ENCODE results near the gene EZH2.

Gene EZH2

GRCh38 chr7:148905093-148905666, 21.1 kb upstream of the EZH2 start:
- Histone ChIP-seq H4K20me1 (ENCODE audit: insufficient read depth, low read length) (no peaks in the 10 kb centered on the region), H3K4me3 (ENCODE audit: low read depth in 1 of 2, low read length in 2 of 2) (no peak overlapping the region), H3K4me1 (ENCODE audit: insufficient read depth, low read length) (no peaks in the 10 kb centered on the region), H3K36me3 (ENCODE audit: insufficient read depth, low read length) (no peaks in the 10 kb centered on the region), H3K27me3 (ENCODE audit: insufficient read depth, low read length, poor library complexity) (peaks cover 4% of the 10 kb centered on the region), H2AFZ (ENCODE audit: low read depth, low read length) (no peak overlapping the region), H3K27ac (ENCODE audit: low read length) (no peak overlapping the region), H3K4me2 (ENCODE audit: insufficient read depth, low read length) (no peak overlapping the region), H3K9ac (ENCODE audit: low read depth, low read length) (no peak overlapping the region), H3K79me2 (ENCODE audit: insufficient read depth, low read length) (no peaks in the 10 kb centered on the region), H3K9me3 (ENCODE audit: insufficient read depth, low read length, severe bottlenecking) (no peaks in the 10 kb centered on the region)
- DNase-seq, result no peak
- no peak for TF ChIP-seq EZH2 (IDR thresholded peaks at IDR 0.05; ENCODE audit: borderline replicate concordance, low read depth, low read length, severe bottlenecking)
- TF ChIP-seq CTCF (IDR thresholded peaks at IDR 0.05; ENCODE audit: borderline replicate concordance, extremely low read depth, low read length, poor library complexity, severe bottlenecking), result no peak
- no peak for ATAC-seq (ENCODE audit: insufficient read depth, low read depth)

GRCh38 chr7:148903504-148903903, 19.4 kb upstream of the EZH2 start:
- H3K79me2 ChIP-seq (ENCODE audit: insufficient read depth, low read length), result no peaks in the 10 kb centered on the region
- peaks cover 4% of the 10 kb centered on the region for H3K27me3 ChIP-seq (ENCODE audit: insufficient read depth, low read length, poor library complexity)
- DNase-seq (no peak), ATAC-seq (ENCODE audit: insufficient read depth, low read depth) (no peak)
- no peak overlapping the region for H3K27ac ChIP-seq (ENCODE audit: low read length)
- no peak overlapping the region for H3K4me2 ChIP-seq (ENCODE audit: insufficient read depth, low read length)
- no peaks in the 10 kb centered on the region for H3K36me3 ChIP-seq (ENCODE audit: insufficient read depth, low read length)
- H3K9me3 ChIP-seq (ENCODE audit: insufficient read depth, low read length, severe bottlenecking), result no peaks in the 10 kb centered on the region
- H3K9ac ChIP-seq (ENCODE audit: low read depth, low read length), result no peak overlapping the region
- no peak overlapping the region for H2AFZ ChIP-seq (ENCODE audit: low read depth, low read length)
- no peak for TF ChIP-seq EZH2 (IDR thresholded peaks at IDR 0.05; ENCODE audit: borderline replicate concordance, low read depth, low read length, severe bottlenecking)
- no peak overlapping the region for H3K4me3 ChIP-seq (ENCODE audit: low read depth in 1 of 2, low read length in 2 of 2)
- no peaks in the 10 kb centered on the region for H4K20me1 ChIP-seq (ENCODE audit: insufficient read depth, low read length)
- no peaks in the 10 kb centered on the region for H3K4me1 ChIP-seq (ENCODE audit: insufficient read depth, low read length)

- Histone ChIP-seq H2AFZ (ENCODE audit: low read depth, low read length) (no peak overlapping the region), H4K20me1 (ENCODE audit: insufficient read depth, low read length) (no peaks in the 10 kb centered on the region), H3K4me3 (ENCODE audit: low read depth in 1 of 2, low read length in 2 of 2) (no peak overlapping the region), H3K4me1 (ENCODE audit: insufficient read depth, low read length) (no peaks in the 10 kb centered on the region), H3K9ac (ENCODE audit: low read depth, low read length) (no peak overlapping the region), H3K27ac (ENCODE audit: low read length) (no peak overlapping the region), H3K9me3 (ENCODE audit: insufficient read depth, low read length, severe bottlenecking) (no peaks in the 10 kb centered on the region), H3K36me3 (ENCODE audit: insufficient read depth, low read length) (no peaks in the 10 kb centered on the region), H3K27me3 (ENCODE audit: insufficient read depth, low read length, poor library complexity) (peaks cover 4% of the 10 kb centered on the region), H3K4me2 (ENCODE audit: insufficient read depth, low read length) (no peak overlapping the region), H3K79me2 (ENCODE audit: insufficient read depth, low read length) (no peaks in the 10 kb centered on the region)
- no peak for ATAC-seq (ENCODE audit: insufficient read depth, low read depth)
- TF ChIP-seq EZH2 (IDR thresholded peaks at IDR 0.05; ENCODE audit: borderline replicate concordance, low read depth, low read length, severe bottlenecking), result no peak
- TF ChIP-seq CTCF (IDR thresholded peaks at IDR 0.05; ENCODE audit: borderline replicate concordance, extremely low read depth, low read length, poor library complexity, severe bottlenecking), result no peak
- DNase-seq, result no peak
These were observed 17.1 kb upstream of the EZH2 start for GRCh38 chr7:148901178-148901577.

- DNase-seq, result no peak
- no peak overlapping the region for H3K27ac ChIP-seq (ENCODE audit: low read length)
- no peak for TF ChIP-seq EZH2 (IDR thresholded peaks at IDR 0.05; ENCODE audit: borderline replicate concordance, low read depth, low read length, severe bottlenecking)
- no peak for TF ChIP-seq CTCF (IDR thresholded peaks at IDR 0.05; ENCODE audit: borderline replicate concordance, extremely low read depth, low read length, poor library complexity, severe bottlenecking)
- ATAC-seq (ENCODE audit: insufficient read depth, low read depth), result no peak
- H3K9me3 ChIP-seq (ENCODE audit: insufficient read depth, low read length, severe bottlenecking), result no peaks in the 10 kb centered on the region
- no peaks in the 10 kb centered on the region for H3K4me1 ChIP-seq (ENCODE audit: insufficient read depth, low read length)
- H3K79me2 ChIP-seq (ENCODE audit: insufficient read depth, low read length), result no peaks in the 10 kb centered on the region
- H3K4me2 ChIP-seq (ENCODE audit: insufficient read depth, low read length), result no peak overlapping the region
- no peak overlapping the region for H2AFZ ChIP-seq (ENCODE audit: low read depth, low read length)
- no peak overlapping the region for H3K9ac ChIP-seq (ENCODE audit: low read depth, low read length)
- no peaks in the 10 kb centered on the region for H4K20me1 ChIP-seq (ENCODE audit: insufficient read depth, low read length)
- no peak overlapping the region for H3K4me3 ChIP-seq (ENCODE audit: low read depth in 1 of 2, low read length in 2 of 2)
- no peaks in the 10 kb centered on the region for H3K36me3 ChIP-seq (ENCODE audit: insufficient read depth, low read length)
- H3K27me3 ChIP-seq (ENCODE audit: insufficient read depth, low read length, poor library complexity), result no peaks in the 10 kb centered on the region
These were observed 14.9 kb upstream of the EZH2 start for GRCh38 chr7:148898845-148899484.

All from DND-41 (cell line).